Measurements from ENCODE around the gene TAF5L. TPM values are rescaled to one million over a fixed set of nuclear protein-coding genes. Genes with fewer than 3 reads are reported as not detected.

Gene TAF5L
- total and polyA plus RNA-seq, 3 experiments from 2014 or later = 7.2 to 31.7 (median 30.5) TPM

DNA sequence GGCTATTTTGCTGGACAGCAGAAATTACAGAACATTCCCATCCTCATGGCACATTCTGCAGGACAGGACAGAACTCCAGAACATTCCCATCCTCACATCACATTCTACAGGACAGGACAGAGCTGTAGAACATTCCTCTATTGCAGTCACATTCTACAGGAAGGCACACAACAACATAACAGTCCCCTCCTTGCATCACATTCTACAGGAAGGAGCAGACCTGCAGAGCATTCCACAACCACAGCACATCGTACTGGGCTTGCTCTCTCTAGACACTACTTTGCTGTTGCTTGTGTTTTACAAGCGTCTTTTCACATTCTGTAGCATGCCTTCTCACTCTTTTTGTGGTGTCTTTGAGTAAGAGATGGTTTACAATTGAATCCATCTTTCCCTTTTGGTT is 40.6 kb downstream of the TAF5L start:
- H3K9me3 Mint-ChIP-seq = peaks cover 0 to 2% (median 0%) of the 10 kb centered on the region in 5 donors
- H3K27ac Mint-ChIP-seq = no peak overlapping the region
- no peak overlapping the region for H3K4me3 Mint-ChIP-seq
- no peaks in the 10 kb centered on the region for H3K4me1 Mint-ChIP-seq
- H3K27ac ChIP-seq (ENCODE audit: low read depth, low read length) = no peak overlapping the region
- H3K4me1 ChIP-seq (ENCODE audit: insufficient read depth, low read length) = no peaks in the 10 kb centered on the region
- H3K27me3 Mint-ChIP-seq = peaks cover 0 to 3% of the 10 kb centered on the region in 2 donors
- CTCF ChIA-PET = no interaction called here
- POLR2A ChIA-PET = no interaction called here
- H3K4me3 ChIP-seq (ENCODE audit: low read length) = no peak overlapping the region
- no peaks in the 10 kb centered on the region for H3K36me3 ChIP-seq (ENCODE audit: insufficient read depth, low read length)
- no peaks in the 10 kb centered on the region for H3K9me3 ChIP-seq (ENCODE audit: low read length)
- peaks cover 0 to 3% (median 2%) of the 10 kb centered on the region in 3 donors for H3K36me3 Mint-ChIP-seq
- no peak for DNase-seq
- no peaks in the 10 kb centered on the region for H3K27me3 ChIP-seq (ENCODE audit: insufficient read depth, low read length, poor library complexity, severe bottlenecking)

DNA sequence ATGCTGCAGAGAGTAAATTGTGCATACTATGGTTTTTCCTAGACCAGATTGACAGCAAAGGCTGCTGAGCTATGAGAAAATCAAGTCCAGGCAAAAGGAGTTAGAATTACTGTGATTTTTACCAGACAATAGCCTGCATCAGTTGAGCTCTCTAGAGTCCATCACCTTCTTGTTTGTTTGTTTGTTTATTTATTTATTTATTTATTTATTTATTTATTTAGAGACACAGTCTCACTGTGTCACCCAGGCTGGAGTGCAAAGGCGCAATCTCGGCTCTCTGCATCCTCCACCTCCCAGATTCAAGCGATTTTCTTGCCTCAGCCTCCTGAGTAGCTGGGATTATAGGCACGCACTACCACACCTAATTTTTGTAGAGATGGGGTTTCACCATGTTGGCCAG is 43.2 kb downstream of the TAF5L start:
- Mint-ChIP-seq H3K36me3 (no peaks in the 10 kb centered on the region), H3K27me3 (peaks cover 4 to 9% of the 10 kb centered on the region in 2 donors), H3K27ac (no peak overlapping the region), H3K9me3 (peaks cover 0 to 2% (median 0%) of the 10 kb centered on the region in 5 donors), H3K4me3 (no peak overlapping the region), H3K4me1 (no peaks in the 10 kb centered on the region)
- Histone ChIP-seq H3K4me1 (ENCODE audit: insufficient read depth, low read length) (no peaks in the 10 kb centered on the region), H3K27ac (ENCODE audit: low read depth, low read length) (no peak overlapping the region), H3K9me3 (ENCODE audit: low read length) (no peaks in the 10 kb centered on the region), H3K36me3 (ENCODE audit: insufficient read depth, low read length) (no peaks in the 10 kb centered on the region), H3K27me3 (ENCODE audit: insufficient read depth, low read length, poor library complexity, severe bottlenecking) (peaks cover 3% of the 10 kb centered on the region), H3K4me3 (ENCODE audit: low read length) (no peak overlapping the region)
- CTCF ChIA-PET = no interaction called here
- POLR2A ChIA-PET = no interaction called here
- no peak for DNase-seq

GRCh38 chr1:229582011-229582694 is 43.8 kb downstream of the TAF5L start:
- Histone ChIP-seq H3K4me1 (ENCODE audit: insufficient read depth, low read length) (no peaks in the 10 kb centered on the region), H3K36me3 (ENCODE audit: insufficient read depth, low read length) (no peaks in the 10 kb centered on the region), H3K4me3 (ENCODE audit: low read length) (no peak overlapping the region), H3K27me3 (ENCODE audit: insufficient read depth, low read length, poor library complexity, severe bottlenecking) (peaks cover 3% of the 10 kb centered on the region), H3K27ac (ENCODE audit: low read depth, low read length) (no peak overlapping the region), H3K9me3 (ENCODE audit: low read length) (no peaks in the 10 kb centered on the region)
- H3K4me1 Mint-ChIP-seq = no peaks in the 10 kb centered on the region
- H3K36me3 Mint-ChIP-seq = no peaks in the 10 kb centered on the region
- H3K27me3 Mint-ChIP-seq = peaks cover 4 to 9% of the 10 kb centered on the region in 2 donors
- no peak overlapping the region for H3K4me3 Mint-ChIP-seq
- ChIA-PET CTCF (no interaction called here), POLR2A (no interaction called here)
- DNase-seq = no peak
- peaks cover 0 to 2% (median 0%) of the 10 kb centered on the region in 5 donors for H3K9me3 Mint-ChIP-seq
- peak overlapping the region in 1 of 8 donors; percentile 43 for H3K27ac Mint-ChIP-seq

DNA sequence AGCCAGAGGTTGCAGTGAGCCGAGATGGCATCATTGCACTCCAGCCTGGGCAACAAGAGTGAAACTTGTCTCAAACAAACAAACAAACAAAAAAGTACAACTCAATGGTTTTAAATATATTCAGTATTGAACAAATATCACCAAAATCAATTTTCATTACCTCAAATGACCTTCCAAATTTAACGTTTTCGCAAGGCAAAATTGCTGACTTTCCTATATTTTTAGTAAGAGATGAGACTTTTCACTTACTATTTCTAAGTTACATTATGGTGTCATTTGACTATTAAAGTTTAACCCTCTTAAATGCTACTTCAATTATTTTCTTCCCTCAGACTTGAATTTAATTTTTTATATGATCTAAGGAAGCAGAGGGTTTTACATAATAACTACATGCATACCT is 44.4 kb downstream of the TAF5L start:
- no peaks in the 10 kb centered on the region for H3K4me1 ChIP-seq (ENCODE audit: insufficient read depth, low read length)
- no peak overlapping the region for H3K4me3 ChIP-seq (ENCODE audit: low read length)
- Mint-ChIP-seq H3K27me3 (peaks cover 4 to 9% of the 10 kb centered on the region in 2 donors), H3K4me1 (no peaks in the 10 kb centered on the region), H3K9me3 (peaks cover 0 to 2% (median 0%) of the 10 kb centered on the region in 5 donors), H3K27ac (no peak overlapping the region), H3K4me3 (no peak overlapping the region), H3K36me3 (no peaks in the 10 kb centered on the region)
- H3K9me3 ChIP-seq (ENCODE audit: low read length) = no peaks in the 10 kb centered on the region
- POLR2A ChIA-PET = no interaction called here
- CTCF ChIA-PET = no interaction called here
- H3K27ac ChIP-seq (ENCODE audit: low read depth, low read length) = no peak overlapping the region
- H3K36me3 ChIP-seq (ENCODE audit: insufficient read depth, low read length) = no peaks in the 10 kb centered on the region
- peaks cover 3% of the 10 kb centered on the region for H3K27me3 ChIP-seq (ENCODE audit: insufficient read depth, low read length, poor library complexity, severe bottlenecking)
- DNase-seq = no peak

DNA sequence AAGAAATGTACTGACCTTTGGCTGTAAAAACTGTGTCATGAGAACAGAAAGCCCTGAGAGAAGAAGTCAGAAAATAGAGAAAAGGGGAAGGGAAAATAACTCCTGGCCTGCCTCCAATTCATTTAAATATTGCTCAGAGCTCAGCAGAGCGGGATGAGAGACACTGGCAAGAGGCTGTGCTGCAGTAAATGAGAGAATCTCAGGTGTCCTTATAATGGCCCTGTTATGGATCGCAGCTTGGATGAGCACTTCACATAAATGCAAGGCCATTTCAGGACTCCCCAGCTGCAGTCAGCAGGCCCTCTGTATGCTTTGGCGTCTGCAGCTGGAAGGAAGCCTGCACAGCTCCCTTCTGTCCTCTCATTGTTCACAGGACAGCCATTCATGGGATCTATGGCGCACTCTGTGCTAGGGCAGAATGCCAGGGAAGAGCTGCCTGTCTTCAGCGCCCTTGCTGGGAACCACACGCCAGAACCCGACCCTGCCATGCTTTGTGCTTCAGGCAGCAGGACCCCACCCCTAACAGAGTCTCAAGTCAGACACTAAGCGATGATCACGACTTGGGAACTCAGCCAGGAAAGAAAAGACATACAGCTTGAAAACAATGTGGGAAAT is 46.8 kb downstream of the TAF5L start:
- Histone ChIP-seq H3K9me3 (ENCODE audit: low read length) (no peaks in the 10 kb centered on the region), H3K27ac (ENCODE audit: low read depth, low read length) (no peak overlapping the region), H3K4me1 (ENCODE audit: insufficient read depth, low read length) (no peaks in the 10 kb centered on the region), H3K4me3 (ENCODE audit: low read length) (no peak overlapping the region), H3K27me3 (ENCODE audit: insufficient read depth, low read length, poor library complexity, severe bottlenecking) (peaks cover 3% of the 10 kb centered on the region), H3K36me3 (ENCODE audit: insufficient read depth, low read length) (no peaks in the 10 kb centered on the region)
- H3K4me3 Mint-ChIP-seq = no peak overlapping the region
- peaks cover 4 to 9% of the 10 kb centered on the region in 2 donors for H3K27me3 Mint-ChIP-seq
- H3K9me3 Mint-ChIP-seq = no peaks in the 10 kb centered on the region
- no peaks in the 10 kb centered on the region for H3K4me1 Mint-ChIP-seq
- H3K36me3 Mint-ChIP-seq = no peaks in the 10 kb centered on the region
- H3K27ac Mint-ChIP-seq = peak overlapping the region in 2 of 8 donors; percentile 7 to 11
- ChIA-PET CTCF (no interaction called here), POLR2A (no interaction called here)
- DNase-seq = no peak

- H3K27ac Mint-ChIP-seq = peak overlapping the region in 1 of 8 donors; percentile 7
- POLR2A ChIA-PET = no interaction called here
These were observed 47.5 kb downstream of the TAF5L start for GRCh38 chr1:229578168-229579058.

GRCh38 chr1:229574679-229575442 is 51.1 kb downstream of the TAF5L start:
- Mint-ChIP-seq H3K27ac (no peak overlapping the region), H3K27me3 (peaks cover 4 to 13% of the 10 kb centered on the region in 2 donors), H3K4me3 (no peak overlapping the region), H3K36me3 (no peaks in the 10 kb centered on the region), H3K9me3 (no peaks in the 10 kb centered on the region), H3K4me1 (no peaks in the 10 kb centered on the region)
- Histone ChIP-seq H3K27me3 (ENCODE audit: insufficient read depth, low read length, poor library complexity, severe bottlenecking) (peaks cover 3% of the 10 kb centered on the region), H3K4me1 (ENCODE audit: insufficient read depth, low read length) (no peaks in the 10 kb centered on the region), H3K36me3 (ENCODE audit: insufficient read depth, low read length) (no peaks in the 10 kb centered on the region), H3K4me3 (ENCODE audit: low read length) (no peak overlapping the region), H3K27ac (ENCODE audit: low read depth, low read length) (no peak overlapping the region), H3K9me3 (ENCODE audit: low read length) (no peaks in the 10 kb centered on the region)
- ChIA-PET CTCF (interaction anchor here (1.6 kb wide), 1 partner anchor 13 kb away, joined by 3 read pairs; no protein-coding TSS in a partner anchor), POLR2A (no interaction called here)
- DNase-seq = no peak

More at GRCh38 chr1:229578168-229579058, 47.5 kb downstream of the TAF5L start:
- H3K4me3 Mint-ChIP-seq = no peak overlapping the region
- H3K4me1 ChIP-seq (ENCODE audit: insufficient read depth, low read length) = no peaks in the 10 kb centered on the region
- H3K4me3 ChIP-seq (ENCODE audit: low read length) = no peak overlapping the region
- no peak overlapping the region for H3K27ac ChIP-seq (ENCODE audit: low read depth, low read length)
- H3K27me3 ChIP-seq (ENCODE audit: insufficient read depth, low read length, poor library complexity, severe bottlenecking) = peaks cover 3% of the 10 kb centered on the region
- no peaks in the 10 kb centered on the region for H3K36me3 Mint-ChIP-seq
- H3K36me3 ChIP-seq (ENCODE audit: insufficient read depth, low read length) = no peaks in the 10 kb centered on the region
- H3K9me3 ChIP-seq (ENCODE audit: low read length) = no peaks in the 10 kb centered on the region
- peaks cover 4 to 14% of the 10 kb centered on the region in 2 donors for H3K27me3 Mint-ChIP-seq
- no peak for DNase-seq
- CTCF ChIA-PET = no interaction called here
- no peaks in the 10 kb centered on the region for H3K9me3 Mint-ChIP-seq
- no peaks in the 10 kb centered on the region for H3K4me1 Mint-ChIP-seq
